Measurements from ENCODE around the gene WNT16.

The WNT16 gene

GRCh38 chr7:121344093-121344492 is 15.3 kb downstream of the WNT16 start:
- no peak for DNase-seq (ENCODE audit: low spot score)

DNA sequence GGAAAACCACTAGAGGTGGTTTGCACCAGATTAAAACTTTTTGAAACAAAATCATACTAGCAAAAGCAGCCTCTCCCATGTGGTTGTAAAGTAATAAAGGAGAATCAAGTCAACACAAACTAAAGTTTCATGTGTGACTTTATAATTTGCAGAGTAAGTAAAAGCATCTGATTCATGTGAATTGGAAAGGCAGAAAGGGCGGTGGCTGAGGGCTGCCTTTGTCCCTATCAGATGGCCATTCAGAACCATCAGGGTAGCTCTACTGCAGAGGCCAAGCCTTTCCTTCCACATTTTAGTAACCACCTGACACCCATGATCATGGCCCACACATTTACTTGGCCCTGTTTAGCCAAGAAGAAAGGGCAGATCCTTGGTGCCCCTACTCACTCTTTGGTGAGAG is 15.7 kb downstream of the WNT16 start:
- DNase-seq (ENCODE audit: low spot score): no peak

- DNase-seq (ENCODE audit: low spot score): no peak
Measured at GRCh38 chr7:121351682-121352081, 22.9 kb downstream of the WNT16 start.

DNA sequence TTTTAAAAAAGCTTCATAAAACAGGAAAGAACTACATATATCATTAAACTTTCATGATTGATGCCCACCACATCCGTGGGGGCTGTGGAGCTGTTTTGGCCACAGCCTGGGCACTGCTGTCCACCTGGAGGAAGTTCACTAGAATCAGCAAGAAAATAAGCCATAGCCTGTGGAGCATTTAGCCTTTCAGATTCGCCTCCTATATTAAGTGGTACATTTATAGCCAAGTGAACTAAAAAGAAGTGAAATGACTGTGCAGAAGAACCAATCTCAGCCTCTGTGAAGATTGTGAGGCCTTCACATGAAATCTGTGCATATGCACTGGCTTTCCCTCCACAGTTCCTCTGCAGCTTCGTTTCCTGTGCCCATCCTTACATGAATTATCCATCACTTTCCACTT is 23.5 kb downstream of the WNT16 start:
- DNase-seq (ENCODE audit: low spot score): no peak

GRCh38 chr7:121355574-121355973 is 26.8 kb downstream of the WNT16 start:
- no peak for DNase-seq (ENCODE audit: low spot score)

GRCh38 chr7:121360564-121360963 is 31.8 kb downstream of the WNT16 start:
- no peak for DNase-seq (ENCODE audit: low spot score)

DNA sequence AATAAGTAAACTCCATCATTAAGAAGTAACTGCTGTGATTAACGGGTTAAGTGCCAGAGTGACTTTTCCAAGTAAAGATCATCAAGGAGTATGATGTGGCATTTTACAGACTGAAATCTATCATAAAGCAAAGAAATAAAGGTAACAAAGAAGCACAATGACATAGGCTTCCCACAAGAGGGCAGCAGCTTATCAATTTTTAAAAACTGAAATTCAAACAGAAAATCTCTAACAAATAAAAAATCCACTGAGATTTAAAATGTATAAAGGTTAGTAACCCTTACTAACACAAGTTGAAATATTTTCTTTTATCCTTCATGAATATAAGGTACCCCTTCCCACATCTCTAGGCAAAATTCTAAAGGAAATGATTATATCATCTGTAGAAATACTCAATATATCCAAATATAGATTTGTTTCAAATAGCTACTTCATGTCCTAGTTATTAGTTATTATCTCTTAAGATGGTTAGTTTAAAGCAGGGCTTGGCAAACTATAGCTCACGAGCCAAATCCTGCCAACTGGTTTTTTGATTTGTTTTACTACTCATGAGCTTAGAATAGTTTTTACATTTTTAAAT is 38.1 kb downstream of the WNT16 start:
- peak; percentile 30 for DNase-seq (ENCODE audit: low spot score)

- DNase-seq (ENCODE audit: low spot score): no peak
Measured at GRCh38 chr7:121369462-121369861, 40.7 kb downstream of the WNT16 start.

GRCh38 chr7:121371367-121371766 is 42.6 kb downstream of the WNT16 start:
- DNase-seq (ENCODE audit: low spot score): no peak

DNA sequence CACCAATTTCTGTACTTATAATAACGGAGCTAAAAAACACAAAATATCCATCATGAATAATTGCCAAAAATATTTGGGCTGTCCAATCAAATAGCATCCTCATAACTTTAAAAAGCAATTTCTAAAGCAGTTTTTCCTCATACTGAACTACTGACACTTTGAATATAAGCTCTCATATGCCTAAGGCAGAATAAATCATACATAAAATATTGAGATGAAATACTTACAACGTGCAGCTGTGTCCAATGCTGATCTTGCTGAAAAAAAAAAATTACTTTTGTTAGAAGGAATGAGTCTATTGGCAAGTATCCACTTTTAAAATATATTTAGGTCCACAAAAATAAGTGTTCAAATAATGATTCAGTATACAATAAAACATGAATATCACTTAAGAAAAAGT is 43.1 kb downstream of the WNT16 start:
- DNase-seq (ENCODE audit: low spot score): no peak

DNA sequence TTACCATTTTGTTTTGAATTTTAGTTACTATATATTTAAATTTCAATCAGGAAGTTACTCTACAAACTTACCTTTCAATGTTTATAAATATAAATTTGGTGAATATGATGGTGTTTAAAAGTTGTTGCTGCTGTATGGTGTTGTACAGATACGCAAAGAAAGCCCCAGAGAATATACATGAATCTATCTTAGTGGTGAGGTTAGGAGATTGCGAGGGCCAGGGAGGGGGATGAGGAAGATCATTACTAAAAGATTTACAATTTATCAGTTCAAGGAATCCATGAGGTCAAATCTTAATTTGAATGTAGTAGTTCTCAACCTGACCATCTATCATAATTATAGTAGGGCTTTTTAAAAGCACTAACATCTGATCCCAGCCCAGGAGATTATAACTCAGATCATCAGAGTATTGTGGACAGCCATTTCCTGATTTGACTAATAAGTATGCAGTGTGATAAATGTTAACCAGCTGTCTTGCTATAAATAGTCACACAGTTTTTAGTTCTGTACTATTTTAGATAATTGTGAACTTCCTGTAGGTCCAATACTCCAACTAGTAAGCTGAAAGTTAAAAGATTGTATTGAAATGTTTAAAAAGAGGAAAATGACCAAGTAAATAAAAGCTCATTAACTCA is 43.7 kb downstream of the WNT16 start:
- peak; percentile 29 for DNase-seq (ENCODE audit: low spot score)

GRCh38 chr7:121373177-121373576 is 44.4 kb downstream of the WNT16 start:
- no peak for DNase-seq (ENCODE audit: low spot score)

DNA sequence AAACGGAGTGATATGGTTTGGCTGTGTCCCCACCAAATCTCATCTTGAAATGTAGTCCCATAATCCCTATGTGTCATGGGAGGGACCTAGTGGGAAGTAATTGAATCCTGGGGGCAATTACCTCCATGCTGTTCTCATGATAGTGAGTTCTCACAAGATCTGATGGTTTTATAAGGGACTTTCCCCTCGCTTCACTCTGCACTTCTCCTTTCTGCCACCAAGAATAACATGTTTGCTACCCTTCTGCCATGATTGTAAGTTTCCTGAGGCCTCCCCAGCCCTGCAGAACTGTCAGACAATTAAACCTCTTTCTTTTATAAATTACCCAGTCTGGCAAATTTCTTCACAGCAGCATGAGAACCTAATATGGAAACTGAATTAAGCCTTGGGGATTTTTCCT is 48.2 kb downstream of the WNT16 start:
- DNase-seq (ENCODE audit: low spot score): no peak

DNA sequence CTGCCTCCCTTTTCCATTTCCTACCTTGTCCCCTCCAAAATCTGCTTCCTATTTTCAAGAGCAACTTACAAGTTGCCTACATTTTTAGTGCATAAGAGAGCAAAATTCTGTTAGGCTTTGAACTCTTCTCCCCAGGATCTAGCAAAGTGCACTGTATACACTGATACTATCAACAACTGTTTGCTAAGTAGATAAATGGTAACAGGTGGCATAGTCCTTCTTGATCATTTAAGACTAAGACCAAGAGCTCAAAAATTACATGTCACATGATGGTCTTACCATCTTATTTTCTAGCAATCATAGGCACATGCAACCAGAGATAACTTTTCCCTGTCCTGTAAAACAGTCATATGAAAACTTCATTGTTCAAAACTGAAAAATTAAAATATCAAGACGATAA is 51.1 kb downstream of the WNT16 start:
- no peak for DNase-seq (ENCODE audit: low spot score)

GRCh38 chr7:121382473-121382872 is 53.7 kb downstream of the WNT16 start:
- DNase-seq (ENCODE audit: low spot score): no peak

GRCh38 chr7:121383235-121383910 is 54.6 kb downstream of the WNT16 start:
- DNase-seq (ENCODE audit: low spot score): no peak

DNA sequence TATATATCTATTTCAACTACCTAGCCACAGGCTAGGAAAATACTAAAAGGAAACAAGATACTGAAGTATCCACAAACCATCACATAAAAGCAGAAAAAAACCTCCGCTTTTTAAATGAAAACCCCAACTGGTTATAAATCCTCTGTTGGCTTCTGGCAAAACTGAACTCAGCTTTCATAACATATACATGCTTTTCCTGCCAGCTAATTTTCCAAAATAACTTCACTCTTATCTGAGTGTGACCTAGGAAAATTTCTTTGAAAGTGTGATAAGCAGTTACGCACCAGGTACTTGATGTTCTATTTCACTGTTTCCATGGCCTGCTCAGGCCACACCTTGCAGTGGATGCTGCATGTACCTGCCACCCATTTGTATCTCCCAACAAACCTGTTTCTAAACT is 55.5 kb downstream of the WNT16 start:
- no peak for DNase-seq (ENCODE audit: low spot score)

- DNase-seq (ENCODE audit: low spot score): no peak
Measured at GRCh38 chr7:121385056-121385799, 56.4 kb downstream of the WNT16 start.

- DNase-seq (ENCODE audit: low spot score): peak; percentile 44
Measured at GRCh38 chr7:121385800-121386179, 57.0 kb downstream of the WNT16 start.

GRCh38 chr7:121388950-121389349 is 60.1 kb downstream of the WNT16 start:
- no peak for DNase-seq (ENCODE audit: low spot score)

DNA sequence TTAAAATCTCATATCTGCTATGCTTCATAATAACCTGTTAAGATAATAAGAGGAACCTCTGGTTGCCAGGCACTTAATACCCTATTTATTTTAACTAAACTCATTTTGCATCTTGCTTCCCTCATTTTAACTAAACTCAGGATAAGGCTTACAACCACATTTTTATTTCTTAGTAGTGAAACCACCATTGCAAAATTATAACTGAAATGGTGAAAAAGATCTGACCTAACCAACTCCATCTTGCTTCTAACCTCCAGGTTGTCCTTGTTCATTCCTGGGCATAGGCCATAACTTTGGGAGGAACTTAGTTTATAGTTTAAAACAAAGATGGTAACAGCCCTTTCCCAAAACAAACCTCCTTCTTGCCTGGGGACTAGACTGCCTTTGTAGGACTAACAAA is 61.3 kb downstream of the WNT16 start:
- DNase-seq (ENCODE audit: low spot score): no peak

DNA sequence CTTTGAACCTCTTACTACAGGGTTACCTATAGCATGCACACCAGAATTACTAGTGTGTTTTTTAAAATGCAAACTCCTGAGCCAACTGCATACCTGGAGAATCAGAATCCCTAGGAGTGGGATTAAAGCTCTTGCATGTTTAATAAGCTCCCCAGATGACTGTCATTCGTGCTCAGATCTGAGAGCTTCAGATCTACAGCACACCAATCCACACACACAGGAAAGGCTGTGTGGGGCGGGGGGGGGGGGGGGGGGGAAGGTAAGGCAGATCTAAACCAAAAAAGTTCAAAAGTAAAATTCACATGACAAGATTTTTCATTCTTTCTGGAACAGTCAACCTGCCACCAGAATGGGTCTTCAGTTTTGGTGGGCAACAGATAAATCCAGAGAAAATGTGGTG is 61.8 kb downstream of the WNT16 start:
- no peak for DNase-seq (ENCODE audit: low spot score)

Data from germinal center (tissue), 1 donor.